AG20443 (cell line): Measurements from ENCODE around the gene TMEM150C.
A peak's percentile ranks its signal among the peaks of the same experiment; 100 is the strongest.
"Not testable (repeated sequence)": the region's sequence is repeated elsewhere in the genome, so short reads cannot be mapped to it uniquely, and the experiment has no call there.

Experiments used
- DNase-seq: peaks from one replicate; pipeline ENCODE4 v3.0.0; 2012; ENCODE audit warnings: low spot score, mixed read lengths

The TMEM150C gene

GRCh38 chr4:82569076-82569475 is 7.3 kb upstream of the TMEM150C start:
- DNase-seq: no peak

- no peak for DNase-seq
Observed at GRCh38 chr4:82567444-82567843, 5.7 kb upstream of the TMEM150C start.

GRCh38 chr4:82562564-82562854 is 721 bp upstream of the TMEM150C start:
- no peak for DNase-seq

GRCh38 chr4:82560853-82561785 is 669 bp downstream of the TMEM150C start:
- DNase-seq: peak; percentile 65

- no peak for DNase-seq
Observed at GRCh38 chr4:82559735-82560120, 2.1 kb downstream of the TMEM150C start.

GRCh38 chr4:82559090-82559734 is 2.6 kb downstream of the TMEM150C start:
- not testable (repeated sequence) for DNase-seq

- DNase-seq: no peak
Observed at GRCh38 chr4:82555276-82555675, 6.5 kb downstream of the TMEM150C start.

- DNase-seq: no peak
Observed at GRCh38 chr4:82553020-82553419, 8.8 kb downstream of the TMEM150C start.

GRCh38 chr4:82551734-82552133 is 10.1 kb downstream of the TMEM150C start:
- no peak for DNase-seq

- not testable (repeated sequence) for DNase-seq
Observed at GRCh38 chr4:82547850-82548249, 13.9 kb downstream of the TMEM150C start.

GRCh38 chr4:82543131-82543530 is 18.7 kb downstream of the TMEM150C start:
- DNase-seq: no peak

GRCh38 chr4:82542642-82543041 is 19.1 kb downstream of the TMEM150C start:
- DNase-seq: no peak

GRCh38 chr4:82529322-82529721 is 32.5 kb downstream of the TMEM150C start:
- DNase-seq: no peak

GRCh38 chr4:82528868-82529267 is 32.9 kb downstream of the TMEM150C start:
- DNase-seq: no peak

GRCh38 chr4:82528074-82528473 is 33.7 kb downstream of the TMEM150C start:
- DNase-seq: no peak

- no peak for DNase-seq
Observed at GRCh38 chr4:82525307-82525911, 36.4 kb downstream of the TMEM150C start.

- no peak for DNase-seq
Observed at GRCh38 chr4:82524570-82525152, 37.1 kb downstream of the TMEM150C start.

GRCh38 chr4:82523179-82523578 is 38.6 kb downstream of the TMEM150C start:
- DNase-seq: no peak

- no peak for DNase-seq
Observed at GRCh38 chr4:82522472-82522871, 39.3 kb downstream of the TMEM150C start.

- no peak for DNase-seq
Observed at GRCh38 chr4:82521283-82521682, 40.5 kb downstream of the TMEM150C start.

GRCh38 chr4:82519776-82520175 is 42.0 kb downstream of the TMEM150C start:
- DNase-seq: peak; percentile 21

GRCh38 chr4:82519072-82519471 is 42.7 kb downstream of the TMEM150C start:
- DNase-seq: no peak

- DNase-seq: no peak
Observed at GRCh38 chr4:82517043-82517442, 44.7 kb downstream of the TMEM150C start.
